Measurements from ENCODE around the gene EPC2.
"Not testable (repeated sequence)": the region's sequence is repeated elsewhere in the genome, so short reads cannot be mapped to it uniquely, and the experiment has no call there.

EPC2 gene

GRCh38 chr2:148721991-148722777 is 77.6 kb downstream of the EPC2 start:
- no peak for DNase-seq (ENCODE audit: low read depth, low spot score)

- DNase-seq (ENCODE audit: low read depth, low spot score), result no peak
These were observed 81.0 kb downstream of the EPC2 start for GRCh38 chr2:148725564-148725963.

- no peak for DNase-seq (ENCODE audit: low read depth, low spot score)
These were observed 81.7 kb downstream of the EPC2 start for GRCh38 chr2:148726228-148726627.

DNA sequence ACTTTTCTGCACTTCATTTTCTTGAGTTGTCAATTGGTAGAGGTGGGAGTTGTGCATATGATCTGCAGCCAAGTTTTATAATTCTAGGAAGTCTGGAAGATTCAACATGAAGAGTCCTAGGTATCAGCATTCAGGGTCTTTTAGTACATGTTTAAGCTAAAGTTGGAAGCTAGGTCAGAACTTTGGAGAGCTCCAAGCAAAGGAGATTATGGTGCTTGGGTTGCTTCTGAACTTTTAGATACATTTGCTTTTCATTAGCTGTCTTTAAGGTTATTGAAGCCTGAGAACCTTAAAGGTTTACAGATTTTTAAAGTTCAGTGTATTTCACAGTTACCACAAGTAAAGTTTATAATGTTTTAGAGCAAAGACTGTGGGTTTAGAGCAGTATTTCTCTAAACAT is 85.5 kb downstream of the EPC2 start:
- no peak for DNase-seq (ENCODE audit: low read depth, low spot score)

GRCh38 chr2:148737742-148738141 is 93.2 kb downstream of the EPC2 start:
- DNase-seq (ENCODE audit: low read depth, low spot score), result no peak

GRCh38 chr2:148739454-148740105 is 95.0 kb downstream of the EPC2 start:
- DNase-seq (ENCODE audit: low read depth, low spot score), result no peak

- no peak for DNase-seq (ENCODE audit: low read depth, low spot score)
These were observed 97.8 kb downstream of the EPC2 start for GRCh38 chr2:148742373-148742772.

DNA sequence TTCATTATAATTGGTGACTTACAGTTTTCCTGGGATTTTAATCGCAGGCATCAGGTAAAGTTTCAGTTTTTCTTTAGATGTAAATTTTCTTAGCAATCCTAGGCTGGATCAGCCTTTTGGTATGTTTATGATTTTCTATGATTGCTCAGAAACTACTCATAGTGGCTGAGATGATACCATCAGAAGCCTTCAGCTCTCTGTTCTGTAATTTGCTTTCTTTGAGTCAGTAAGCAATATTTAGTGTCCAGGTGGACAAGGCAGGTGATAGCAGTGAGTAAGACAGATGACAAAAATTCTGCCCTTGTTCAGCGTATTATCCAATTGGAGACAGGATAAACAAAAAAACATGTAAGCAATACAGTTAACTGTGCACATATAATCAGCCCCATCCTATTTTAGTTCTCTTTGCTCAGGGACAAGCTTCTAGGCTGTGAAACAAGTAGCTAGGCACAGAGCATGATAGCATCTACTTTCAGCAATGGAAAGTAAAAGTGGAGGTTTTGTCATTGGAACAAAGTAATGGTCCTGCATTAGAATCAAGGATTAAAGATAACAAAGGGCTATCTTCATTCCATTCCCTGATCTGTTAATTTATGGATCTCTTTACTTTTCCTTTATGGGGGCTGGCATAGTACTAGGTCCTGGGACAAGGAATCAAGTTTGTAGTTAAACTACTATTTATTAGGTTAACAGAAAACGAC is 100.8 kb downstream of the EPC2 start:
- no peak for DNase-seq (ENCODE audit: low read depth, low spot score)

GRCh38 chr2:148746973-148747372 is 102.4 kb downstream of the EPC2 start:
- no peak for DNase-seq (ENCODE audit: low read depth, low spot score)

GRCh38 chr2:148751907-148752306 is 107.4 kb downstream of the EPC2 start:
- DNase-seq (ENCODE audit: low read depth, low spot score), result no peak

DNA sequence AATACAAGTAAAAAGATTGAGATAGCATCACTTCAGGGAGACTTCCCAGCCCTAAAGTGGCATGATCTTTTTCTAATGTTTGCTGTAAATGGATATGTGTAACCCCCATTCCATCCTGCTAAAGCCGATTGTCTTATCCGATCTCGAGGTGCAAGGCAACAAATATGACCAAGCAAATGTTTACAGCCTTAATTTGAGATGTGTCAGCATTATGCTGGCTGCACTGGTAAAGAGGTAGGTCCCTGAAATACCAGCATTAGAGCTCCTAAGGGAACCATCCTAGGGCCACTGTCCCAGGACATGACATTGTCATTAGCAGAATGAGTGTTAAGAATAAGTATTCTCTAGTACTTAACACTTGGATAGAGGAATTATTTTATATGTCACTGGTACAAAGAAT is 108.4 kb downstream of the EPC2 start:
- DNase-seq (ENCODE audit: low read depth, low spot score), result no peak

GRCh38 chr2:148754864-148755263 is 110.3 kb downstream of the EPC2 start:
- no peak for DNase-seq (ENCODE audit: low read depth, low spot score)

- DNase-seq (ENCODE audit: low read depth, low spot score), result no peak
These were observed 111.9 kb downstream of the EPC2 start for GRCh38 chr2:148756292-148756975.

GRCh38 chr2:148764815-148765214 is 120.3 kb downstream of the EPC2 start:
- DNase-seq (ENCODE audit: low read depth, low spot score), result no peak

DNA sequence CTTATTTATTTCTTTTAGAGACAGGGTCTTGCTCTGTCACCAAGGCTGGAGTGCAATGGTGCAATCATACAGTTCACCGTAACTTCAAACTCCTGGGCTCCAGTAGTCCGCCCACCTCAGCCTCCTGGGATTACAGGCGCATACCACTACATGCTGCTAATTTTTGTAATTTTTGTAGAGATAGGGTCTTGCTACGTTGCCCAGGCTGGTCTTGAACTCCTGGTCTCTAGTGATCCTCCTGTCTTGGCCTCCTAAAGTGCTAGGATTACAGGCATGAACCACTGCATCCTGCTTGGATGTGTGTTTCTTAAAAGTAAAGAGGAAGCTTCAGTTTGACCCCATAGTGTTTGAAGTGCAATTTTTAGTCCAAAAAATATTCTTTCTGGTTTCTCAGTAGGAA is 125.5 kb downstream of the EPC2 start:
- DNase-seq (ENCODE audit: low read depth, low spot score), result no peak

GRCh38 chr2:148781544-148781943 is 137.0 kb downstream of the EPC2 start:
- no peak for DNase-seq (ENCODE audit: low read depth, low spot score)

DNA sequence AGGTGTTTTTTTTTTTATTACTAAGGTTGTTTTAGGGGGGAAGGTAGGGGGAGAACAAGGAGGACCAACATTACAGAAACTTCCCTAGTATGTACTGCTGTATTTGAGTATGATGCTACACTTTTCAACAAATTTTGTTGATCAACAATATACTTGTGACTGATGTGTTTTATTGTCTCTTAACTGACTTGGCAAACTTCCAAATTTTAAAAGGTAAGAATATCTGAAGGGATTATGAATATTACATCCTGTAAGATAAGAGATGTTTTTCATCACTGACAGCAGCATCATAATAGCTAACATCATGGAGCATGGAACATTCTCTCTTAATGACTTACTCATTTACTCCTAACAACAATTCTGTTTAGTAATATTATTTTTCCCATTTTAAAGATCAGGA is 144.5 kb downstream of the EPC2 start:
- no peak for DNase-seq (ENCODE audit: low read depth, low spot score)

GRCh38 chr2:148790172-148790571 is 145.6 kb downstream of the EPC2 start:
- not testable (repeated sequence) for DNase-seq (ENCODE audit: low read depth, low spot score)

- DNase-seq (ENCODE audit: low read depth, low spot score), result no peak
These were observed 150.0 kb downstream of the EPC2 start for GRCh38 chr2:148794558-148794957.

DNA sequence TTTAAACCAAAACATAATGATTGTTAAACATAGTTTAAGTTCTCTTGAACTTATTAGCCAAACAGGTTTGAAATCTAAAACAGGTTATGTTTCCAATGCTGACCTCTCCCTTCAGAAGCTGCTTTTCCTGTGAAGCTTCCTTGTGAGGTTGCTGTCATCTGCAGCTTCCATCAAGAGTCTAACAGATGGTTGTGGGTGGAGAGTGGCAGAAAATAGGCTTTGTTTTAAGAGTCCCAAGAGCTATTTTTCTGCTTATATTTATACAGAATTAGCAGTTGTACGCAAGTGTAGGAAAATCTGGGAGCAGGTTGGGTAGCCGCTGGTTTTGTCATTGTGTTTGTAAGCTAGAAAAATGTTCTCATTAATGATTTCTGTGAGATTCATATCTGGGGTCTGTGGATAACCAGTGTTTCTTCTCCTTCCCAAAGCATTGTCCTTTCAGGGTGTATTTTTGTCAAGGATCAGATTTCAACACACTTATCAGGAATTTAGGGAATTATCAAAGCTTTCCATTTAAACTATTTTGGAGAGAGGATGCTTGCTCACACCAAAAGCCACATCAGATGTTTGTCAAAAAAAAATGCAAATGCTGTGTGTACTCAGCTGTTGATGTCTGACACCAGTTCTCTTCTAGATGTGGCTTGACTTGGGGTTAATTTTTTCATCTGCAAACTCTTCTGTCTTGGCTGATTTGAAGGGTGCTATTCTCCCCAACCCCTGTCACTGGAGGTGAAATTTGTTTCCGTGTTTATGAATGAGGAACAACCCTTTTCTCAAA is 152.4 kb downstream of the EPC2 start:
- no peak for DNase-seq (ENCODE audit: low read depth, low spot score)

- no peak for DNase-seq (ENCODE audit: low read depth, low spot score)
These were observed 158.1 kb downstream of the EPC2 start for GRCh38 chr2:148802448-148803220.

Measured in brain pericyte (primary cell).